GM19328 (cell line): ENCODE measurements around the gene FOXF2.

Experiments
- ATAC-seq: cut with Tn5 transposase; IDR thresholded peaks from one replicate; pipeline ENCODE4 v1.9.1; 2021; ENCODE audit warnings: mild to moderate bottlenecking, moderate library complexity; ENCODE audit not compliant: unreplicated experiment

The FOXF2 gene

GRCh38 chr6:1390133-1390945 lies 963 bp downstream of the FOXF2 start:
- no peak for ATAC-seq

- ATAC-seq, result no peak
Observed at GRCh38 chr6:1390946-1391799, 1.8 kb downstream of the FOXF2 start.

GRCh38 chr6:1391800-1392309 lies 2.5 kb downstream of the FOXF2 start:
- no peak for ATAC-seq

- ATAC-seq, result no peak
Observed at GRCh38 chr6:1392813-1393640, 3.7 kb downstream of the FOXF2 start.

- no peak for ATAC-seq
Observed at GRCh38 chr6:1393641-1394283, 4.4 kb downstream of the FOXF2 start.

GRCh38 chr6:1394514-1395463 lies 5.4 kb downstream of the FOXF2 start:
- ATAC-seq, result no peak

GRCh38 chr6:1395506-1395905 lies 6.1 kb downstream of the FOXF2 start:
- no peak for ATAC-seq

GRCh38 chr6:1395941-1396908 lies 6.8 kb downstream of the FOXF2 start:
- no peak for ATAC-seq

GRCh38 chr6:1396952-1397868 lies 7.8 kb downstream of the FOXF2 start:
- ATAC-seq, result no peak

GRCh38 chr6:1399085-1399780 lies 9.9 kb downstream of the FOXF2 start:
- ATAC-seq, result no peak

GRCh38 chr6:1400126-1400850 lies 10.9 kb downstream of the FOXF2 start:
- no peak for ATAC-seq

- no peak for ATAC-seq
Observed at GRCh38 chr6:1402369-1402768, 13.0 kb downstream of the FOXF2 start.

GRCh38 chr6:1402868-1403267 lies 13.5 kb downstream of the FOXF2 start:
- ATAC-seq, result no peak

GRCh38 chr6:1403851-1404712 lies 14.7 kb downstream of the FOXF2 start:
- no peak for ATAC-seq

GRCh38 chr6:1404713-1405098 lies 15.3 kb downstream of the FOXF2 start:
- no peak for ATAC-seq
